Measurements from ENCODE around the gene TRMT44.
"Not testable (repeated sequence)": the region's sequence is repeated elsewhere in the genome, so short reads cannot be mapped to it uniquely, and the experiment has no call there.

Gene TRMT44

GRCh38 chr4:8513080-8513479, 72.5 kb downstream of the TRMT44 start:
- not testable (repeated sequence) for H2AK5ac ChIP-seq (ENCODE audit: low read length, severe bottlenecking); H3K36me3 ChIP-seq (ENCODE audit: control insufficient read depth in 1 of 2, insufficient read depth in 2 of 2, low read depth in 1 of 2, low read length in 2 of 2); H4K91ac ChIP-seq (ENCODE audit: low read length); H3K14ac ChIP-seq (ENCODE audit: low read length in 2 of 2); H2AFZ ChIP-seq (ENCODE audit: low read depth, low read length); H3K4me2 ChIP-seq (ENCODE audit: low read length, poor library complexity, severe bottlenecking); H3K9ac ChIP-seq (ENCODE audit: low read length); H2BK15ac ChIP-seq (ENCODE audit: low read depth, poor library complexity, severe bottlenecking); H2BK12ac ChIP-seq (ENCODE audit: low read length in 2 of 2); H2BK120ac ChIP-seq (ENCODE audit: low read depth, low read length); H3K27ac ChIP-seq (ENCODE audit: low read length, poor library complexity, severe bottlenecking); H4K8ac ChIP-seq (ENCODE audit: low read length); DNase-seq; H3K4ac ChIP-seq (ENCODE audit: low read depth in 1 of 2, low read length in 2 of 2); H2BK5ac ChIP-seq (ENCODE audit: low read depth, low read length, poor library complexity, severe bottlenecking); H3K4me3 ChIP-seq (ENCODE audit: insufficient read depth in 1 of 2, low read depth in 1 of 2, low read length in 2 of 2); H3K27me3 ChIP-seq (ENCODE audit: control insufficient read depth in 1 of 2, insufficient read depth in 1 of 2, low read length in 2 of 2); H3K18ac ChIP-seq (ENCODE audit: low read depth in 1 of 2, low read length in 2 of 2); H3K23ac ChIP-seq (ENCODE audit: low read length in 2 of 2); H3K9me3 ChIP-seq (ENCODE audit: control insufficient read depth, low read length); H3K79me1 ChIP-seq (replicated peaks; ENCODE audit: low read length, poor library complexity, severe bottlenecking)
- 25% methylated on average over 1 of the region's 4 CpGs for WGBS
- peaks cover 11% of the 10 kb centered on the region for H3K4me1 ChIP-seq (ENCODE audit: control insufficient read depth, insufficient read depth, low read depth, low read length)

- H3K79me1 ChIP-seq (replicated peaks; ENCODE audit: low read length, poor library complexity, severe bottlenecking) = no peaks in the 10 kb centered on the region
- WGBS = 67% methylated on average over 8 of the region's 8 CpGs
- H2BK120ac ChIP-seq (ENCODE audit: low read depth, low read length) = no peak overlapping the region
- H4K91ac ChIP-seq (ENCODE audit: low read length) = no peak overlapping the region
- H3K23ac ChIP-seq (ENCODE audit: low read length in 2 of 2) = no peak overlapping the region
- no peak overlapping the region for H3K27ac ChIP-seq (ENCODE audit: low read length, poor library complexity, severe bottlenecking)
- no peak overlapping the region for H3K4ac ChIP-seq (ENCODE audit: low read depth in 1 of 2, low read length in 2 of 2)
- H2BK5ac ChIP-seq (ENCODE audit: low read depth, low read length, poor library complexity, severe bottlenecking) = no peak overlapping the region
- H2AFZ ChIP-seq (ENCODE audit: low read depth, low read length) = no peak overlapping the region
- H3K9ac ChIP-seq (ENCODE audit: low read length) = no peak overlapping the region
- no peaks in the 10 kb centered on the region for H3K9me3 ChIP-seq (ENCODE audit: control insufficient read depth, low read length)
- no peaks in the 10 kb centered on the region for H3K27me3 ChIP-seq (ENCODE audit: control insufficient read depth in 1 of 2, insufficient read depth in 1 of 2, low read length in 2 of 2)
- H4K8ac ChIP-seq (ENCODE audit: low read length) = no peak overlapping the region
- H3K18ac ChIP-seq (ENCODE audit: low read depth in 1 of 2, low read length in 2 of 2) = no peak overlapping the region
- H3K14ac ChIP-seq (ENCODE audit: low read length in 2 of 2) = no peak overlapping the region
- H3K36me3 ChIP-seq (ENCODE audit: control insufficient read depth in 1 of 2, insufficient read depth in 2 of 2, low read depth in 1 of 2, low read length in 2 of 2) = no peaks in the 10 kb centered on the region
- H2BK15ac ChIP-seq (ENCODE audit: low read depth, poor library complexity, severe bottlenecking) = no peak overlapping the region
- H3K4me1 ChIP-seq (ENCODE audit: control insufficient read depth, insufficient read depth, low read depth, low read length) = peaks cover 11% of the 10 kb centered on the region
- no peak overlapping the region for H3K4me3 ChIP-seq (ENCODE audit: insufficient read depth in 1 of 2, low read depth in 1 of 2, low read length in 2 of 2)
- no peak for DNase-seq
- no peak overlapping the region for H3K4me2 ChIP-seq (ENCODE audit: low read length, poor library complexity, severe bottlenecking)
- H2AK5ac ChIP-seq (ENCODE audit: low read length, severe bottlenecking) = no peak overlapping the region
- no peak overlapping the region for H2BK12ac ChIP-seq (ENCODE audit: low read length in 2 of 2)
These were observed 73.4 kb downstream of the TRMT44 start for GRCh38 chr4:8513931-8514330.

- Histone ChIP-seq H3K23ac (ENCODE audit: low read length in 2 of 2) (no peak overlapping the region), H3K14ac (ENCODE audit: low read length in 2 of 2) (no peak overlapping the region), H2BK15ac (ENCODE audit: low read depth, poor library complexity, severe bottlenecking) (no peak overlapping the region), H2BK12ac (ENCODE audit: low read length in 2 of 2) (no peak overlapping the region), H3K27me3 (ENCODE audit: control insufficient read depth in 1 of 2, insufficient read depth in 1 of 2, low read length in 2 of 2) (no peaks in the 10 kb centered on the region), H3K27ac (ENCODE audit: low read length, poor library complexity, severe bottlenecking) (no peak overlapping the region), H3K79me1 (replicated peaks; ENCODE audit: low read length, poor library complexity, severe bottlenecking) (no peaks in the 10 kb centered on the region), H3K4me3 (ENCODE audit: insufficient read depth in 1 of 2, low read depth in 1 of 2, low read length in 2 of 2) (no peak overlapping the region), H2AK5ac (ENCODE audit: low read length, severe bottlenecking) (no peak overlapping the region), H4K91ac (ENCODE audit: low read length) (no peak overlapping the region), H3K9ac (ENCODE audit: low read length) (no peak overlapping the region), H3K4me2 (ENCODE audit: low read length, poor library complexity, severe bottlenecking) (no peak overlapping the region), H4K8ac (ENCODE audit: low read length) (no peak overlapping the region), H2BK120ac (ENCODE audit: low read depth, low read length) (no peak overlapping the region), H3K36me3 (ENCODE audit: control insufficient read depth in 1 of 2, insufficient read depth in 2 of 2, low read depth in 1 of 2, low read length in 2 of 2) (no peaks in the 10 kb centered on the region), H3K18ac (ENCODE audit: low read depth in 1 of 2, low read length in 2 of 2) (no peak overlapping the region), H3K4me1 (ENCODE audit: control insufficient read depth, insufficient read depth, low read depth, low read length) (peaks cover 11% of the 10 kb centered on the region), H3K4ac (ENCODE audit: low read depth in 1 of 2, low read length in 2 of 2) (no peak overlapping the region), H2AFZ (ENCODE audit: low read depth, low read length) (no peak overlapping the region), H3K9me3 (ENCODE audit: control insufficient read depth, low read length) (no peaks in the 10 kb centered on the region), H2BK5ac (ENCODE audit: low read depth, low read length, poor library complexity, severe bottlenecking) (no peak overlapping the region)
- no peak for DNase-seq
- WGBS = 91% methylated on average over 9 of the region's 10 CpGs
These were observed 73.8 kb downstream of the TRMT44 start for GRCh38 chr4:8514391-8514790.

- peaks cover 6% of the 10 kb centered on the region for H3K9me3 ChIP-seq (ENCODE audit: control insufficient read depth, low read length)
- H3K9ac ChIP-seq (ENCODE audit: low read length) = no peak overlapping the region
- no peak overlapping the region for H2AK5ac ChIP-seq (ENCODE audit: low read length, severe bottlenecking)
- H4K8ac ChIP-seq (ENCODE audit: low read length) = no peak overlapping the region
- no peak overlapping the region for H4K91ac ChIP-seq (ENCODE audit: low read length)
- no peak overlapping the region for H2BK120ac ChIP-seq (ENCODE audit: low read depth, low read length)
- no peak overlapping the region for H2BK5ac ChIP-seq (ENCODE audit: low read depth, low read length, poor library complexity, severe bottlenecking)
- peak overlapping the region; percentile 34 for H2BK15ac ChIP-seq (ENCODE audit: low read depth, poor library complexity, severe bottlenecking)
- no peak overlapping the region for H3K27ac ChIP-seq (ENCODE audit: low read length, poor library complexity, severe bottlenecking)
- no peak overlapping the region for H3K14ac ChIP-seq (ENCODE audit: low read length in 2 of 2)
- no peaks in the 10 kb centered on the region for H3K27me3 ChIP-seq (ENCODE audit: control insufficient read depth in 1 of 2, insufficient read depth in 1 of 2, low read length in 2 of 2)
- peaks cover 11% of the 10 kb centered on the region for H3K4me1 ChIP-seq (ENCODE audit: control insufficient read depth, insufficient read depth, low read depth, low read length)
- no peak overlapping the region for H3K4ac ChIP-seq (ENCODE audit: low read depth in 1 of 2, low read length in 2 of 2)
- H3K4me2 ChIP-seq (ENCODE audit: low read length, poor library complexity, severe bottlenecking) = no peak overlapping the region
- no peak overlapping the region for H2BK12ac ChIP-seq (ENCODE audit: low read length in 2 of 2)
- H3K23ac ChIP-seq (ENCODE audit: low read length in 2 of 2) = no peak overlapping the region
- WGBS = 69% methylated on average over 17 of the region's 18 CpGs
- H3K79me1 ChIP-seq (replicated peaks; ENCODE audit: low read length, poor library complexity, severe bottlenecking) = no peaks in the 10 kb centered on the region
- H3K4me3 ChIP-seq (ENCODE audit: insufficient read depth in 1 of 2, low read depth in 1 of 2, low read length in 2 of 2) = no peak overlapping the region
- H3K18ac ChIP-seq (ENCODE audit: low read depth in 1 of 2, low read length in 2 of 2) = no peak overlapping the region
- peak; percentile 83 for DNase-seq
- H2AFZ ChIP-seq (ENCODE audit: low read depth, low read length) = no peak overlapping the region
- no peaks in the 10 kb centered on the region for H3K36me3 ChIP-seq (ENCODE audit: control insufficient read depth in 1 of 2, insufficient read depth in 2 of 2, low read depth in 1 of 2, low read length in 2 of 2)
These were observed 74.9 kb downstream of the TRMT44 start for GRCh38 chr4:8515316-8516060.

Measured in mesenchymal stem cell (in vitro differentiated cells and primary cell).